HepG2 (cell line): Measurements from ENCODE around the gene C2CD3. TPM values are rescaled to one million over a fixed set of nuclear protein-coding genes. Genes with fewer than 3 reads are reported as not detected.

Experiments
- CC2D1A ChIP-seq: sonication (generic); formaldehyde crosslinking; IDR thresholded peaks from 2 replicates; pipeline ENCODE4 v1.8.1; 2023; ENCODE audit warnings: mild to moderate bottlenecking, missing genetic modification reagents
- CREB3 ChIP-seq: sonication (generic); formaldehyde crosslinking; IDR thresholded peaks from 2 replicates; pipeline ENCODE4 v1.5.0; 2020; ENCODE audit warnings: missing genetic modification reagents
- ERF ChIP-seq: IDR thresholded peaks from 2 replicates; pipeline ENCODE4 v1.6.1; 2018; ENCODE audit warnings: missing biosample characterization, missing genetic modification reagents
- GATA4 ChIP-seq: sonication (generic); IDR thresholded peaks from 2 replicates; pipeline ENCODE4 v1.6.1; 2016; ENCODE audit warnings: antibody characterized with exemption, low read depth, borderline replicate concordance
- GPBP1L1 ChIP-seq: sonication (generic); formaldehyde crosslinking; IDR thresholded peaks from 2 replicates; pipeline ENCODE4 v1.5.0; 2020; ENCODE audit warnings: mild to moderate bottlenecking, missing genetic modification reagents
- HBP1 ChIP-seq: IDR thresholded peaks from 2 replicates; pipeline ENCODE4 v1.6.1; 2016; ENCODE audit warnings: low read depth, control low read depth
- HMG20A ChIP-seq: IDR thresholded peaks from 2 replicates; pipeline ENCODE4 v1.6.1; 2016; ENCODE audit warnings: borderline replicate concordance
- KDM5A ChIP-seq: fragments of 200-600 bp; sonication (generic); IDR thresholded peaks from 2 replicates; pipeline ENCODE4 v1.7.0; 2018; ENCODE audit warnings: antibody characterized with exemption, mild to moderate bottlenecking, low read length, borderline replicate concordance
- NFE2L2 ChIP-seq: fragments of 150-350 bp; IDR thresholded peaks from 2 replicates; pipeline ENCODE4 v1.6.1; 2014; ENCODE audit warnings: low read length
- PRDM15 ChIP-seq: sonication (generic); formaldehyde crosslinking; IDR thresholded peaks from 2 replicates; pipeline ENCODE4 v1.4.0; 2020; ENCODE audit warnings: missing genetic modification reagents
- SALL1 ChIP-seq: sonication (generic); formaldehyde crosslinking; IDR thresholded peaks from 2 replicates; pipeline ENCODE4 v1.8.0; 2022; ENCODE audit warnings: mild to moderate bottlenecking, missing genetic modification reagents
- SMAD3 ChIP-seq: sonication (generic); formaldehyde crosslinking; IDR thresholded peaks from 2 replicates; pipeline ENCODE4 v1.4.0; 2020; ENCODE audit warnings: missing genetic modification reagents
- THAP11 ChIP-seq: IDR thresholded peaks from 2 replicates; pipeline ENCODE4 v1.6.1; 2016; ENCODE audit warnings: missing biosample characterization, missing genetic modification reagents
- YEATS4 ChIP-seq: sonication (generic); formaldehyde crosslinking; IDR thresholded peaks from 2 replicates; pipeline ENCODE4 v1.4.0; 2020; ENCODE audit warnings: missing genetic modification reagents, borderline replicate concordance
- ZBTB8A ChIP-seq: sonication (generic); formaldehyde crosslinking; IDR thresholded peaks from 2 replicates; pipeline ENCODE4 v1.4.0; 2020; ENCODE audit warnings: mild to moderate bottlenecking, low read depth, missing genetic modification reagents, borderline replicate concordance
- ZFP36L1 ChIP-seq: sonication (generic); formaldehyde crosslinking; IDR thresholded peaks from 2 replicates; pipeline ENCODE4 v1.8.0; 2022; ENCODE audit warnings: mild to moderate bottlenecking, missing genetic modification reagents, moderate library complexity
- ZKSCAN8 ChIP-seq: IDR thresholded peaks from 2 replicates; pipeline ENCODE4 v1.6.1; 2016; ENCODE audit warnings: borderline replicate concordance, missing genetic modification reagents, missing compliant biosample characterization
- ZNF224 ChIP-seq: sonication (generic); formaldehyde crosslinking; IDR thresholded peaks from 2 replicates; pipeline ENCODE4 v1.5.0; 2020; ENCODE audit warnings: mild to moderate bottlenecking, missing genetic modification reagents
- ZNF329 ChIP-seq: sonication (generic); formaldehyde crosslinking; IDR thresholded peaks from 2 replicates; pipeline ENCODE4 v1.9.0; 2021; ENCODE audit warnings: low read depth, mild to moderate bottlenecking, missing genetic modification reagents
- ZNF567 ChIP-seq: sonication (generic); formaldehyde crosslinking; IDR thresholded peaks from 2 replicates; pipeline ENCODE4 v1.8.1; 2023; ENCODE audit warnings: mild to moderate bottlenecking, missing genetic modification reagents, borderline replicate concordance
- ZNF7 ChIP-seq: IDR thresholded peaks from 2 replicates; pipeline ENCODE4 v1.6.1; 2016; ENCODE audit warnings: missing biosample characterization, missing genetic modification reagents
- ZNF772 ChIP-seq: sonication (generic); formaldehyde crosslinking; IDR thresholded peaks from 2 replicates; pipeline ENCODE4 v1.5.0; 2020; ENCODE audit warnings: mild to moderate bottlenecking, missing genetic modification reagents
- ZNF776 ChIP-seq: sonication (generic); formaldehyde crosslinking; IDR thresholded peaks from 2 replicates; pipeline ENCODE4 v1.4.0; 2020; ENCODE audit warnings: mild to moderate bottlenecking, missing genetic modification reagents
- ZNF792 ChIP-seq: IDR thresholded peaks from 2 replicates; pipeline ENCODE4 v1.6.1; 2016
- ZSCAN25 ChIP-seq: sonication (generic); formaldehyde crosslinking; IDR thresholded peaks from 2 replicates; pipeline ENCODE4 v1.8.0; 2022; ENCODE audit warnings: mild to moderate bottlenecking, missing genetic modification reagents
- polyA plus RNA-seq, 8 experiments: library from polyadenylated mRNA; depleted of rRNA in 3 of 8; stranded (reverse) in 7 of 8; unstranded in 1 of 8; fragments of >200 nt; fragmentation: Illumina TruSeq in 4 of 8; extraction: Trizol in 4 of 8; gene quantifications; 2 replicates each; pipeline versions ENCODE4 v1.2.1 to v1.2.3, GENCODE V29; 2011 to 2016; ENCODE audit warnings: low read depth in 4 of 8, missing spikeins in 1 of 8, mixed read lengths in 1 of 8; ENCODE audit not compliant: insufficient read depth in 1 of 8
- total RNA-seq, 5 experiments: library from RNA; depleted of rRNA; stranded (reverse); fragments of >200 nt; fragmentation: Illumina TruSeq; extraction: Trizol; gene quantifications; 2 replicates each; pipeline ENCODE4 v1.2.3, GENCODE V29; 2016; ENCODE audit warnings: low read depth in 1 of 5

C2CD3 gene
- total and polyA plus RNA-seq, 2 of the 13 experiments (the other 11 are each of a cell fraction or from before 2014, with no cell fraction given), result 5.5 to 6.4 TPM

GRCh38 chr11:74018331-74019005, 152.3 kb downstream of the C2CD3 start (continued):
- TF ChIP-seq PRDM15 (0 out of 2 replicates have a peak, but pooled peaks have one; percentile 53), HBP1 (CRISPR knock-in tag) (no peak), HMG20A (CRISPR knock-in tag) (no peak; the same call in 1 of the 2 replicates), CREB3 (CRISPR knock-in tag) (no peak), ZSCAN25 (CRISPR knock-in tag) (0 out of 2 replicates have a peak, but pooled peaks have one; percentile 25), ZFP36L1 (CRISPR knock-in tag) (peak; percentile 63; the same call in 1 of the 2 replicates), ZKSCAN8 (CRISPR knock-in tag) (peak; percentile 32; the same call in 1 of the 2 replicates), CC2D1A (CRISPR knock-in tag) (no peak), ZNF224 (peak; percentile 66; the same call in 1 of the 2 replicates), ERF (CRISPR knock-in tag) (0 out of 2 replicates have a peak, but pooled peaks have one; percentile 48), GPBP1L1 (no peak), ZNF567 (CRISPR knock-in tag) (0 out of 2 replicates have a peak, but pooled peaks have one; percentile 71), SMAD3 (CRISPR knock-in tag) (no peak), ZBTB8A (no peak), ZNF329 (no peak), ZNF776 (CRISPR knock-in tag) (no peak), GATA4 (no peak), THAP11 (CRISPR knock-in tag) (peak; percentile 11), NFE2L2 (no peak), ZNF792 (CRISPR knock-in tag) (0 out of 2 replicates have a peak, but pooled peaks have one; percentile 56), SALL1 (CRISPR knock-in tag) (peak; percentile 96), ZNF7 (CRISPR knock-in tag) (no peak), YEATS4 (peak; percentile 77), KDM5A (no peak), ZNF772 (CRISPR knock-in tag) (peak; percentile 59; the same call in 1 of the 2 replicates)
